Ishikawa (cell line): ENCODE results near the gene ASIC2.

Experiments used
- RAD21 ChIP-seq: IDR thresholded peaks from 2 replicates; pipeline ENCODE4 v1.6.1; 2012; ENCODE audit warnings: low read depth
- TEAD4 ChIP-seq: IDR thresholded peaks from 2 replicates; pipeline ENCODE4 v1.6.1; 2012
- USF1 ChIP-seq: IDR thresholded peaks from 2 replicates; pipeline ENCODE4 v1.6.1; 2012

- no peak for TF ChIP-seq USF1
- TF ChIP-seq TEAD4, result no peak
- TF ChIP-seq RAD21, result no peak
Observed at GRCh38 chr17:33227911-33228310, 65.2 kb downstream of the ASIC2 start.
